BJ (cell line): ENCODE data around the gene ZNF638. TPM values are rescaled to one million over a fixed set of nuclear protein-coding genes. Genes with fewer than 3 reads are reported as not detected.
"Not testable (repeated sequence)": the region's sequence is repeated elsewhere in the genome, so short reads cannot be mapped to it uniquely, and the experiment has no call there.

Experiments
- CTCF ChIA-PET: fragments of 350-600 bp; formaldehyde crosslinking; extraction: SDS; loops from one replicate; lab custom pipeline; 2021; ENCODE audit warnings: antibody characterized with exemption, inconsistent platforms; lab: Yijun Ruan, JAX
- POLR2A ChIA-PET: fragments of 300-600 bp; sonication (Branson Sonifier 250); formaldehyde crosslinking; extraction: SDS; loops from one replicate; lab custom pipeline; 2021; ENCODE audit warnings: antibody characterized with exemption; lab: Charles Lee
- DNase-seq: peaks from one replicate; pipeline ENCODE4 v3.0.0-alpha.2; 2011; ENCODE audit warnings: low read depth
- H3K27me3 ChIP-seq: 2 replicates; pipeline ENCODE4 v1.6.0; 2011; ENCODE audit warnings: low read length; ENCODE audit not compliant: control insufficient read depth, insufficient read depth
- H3K36me3 ChIP-seq: 2 replicates; pipeline ENCODE4 v1.5.1; 2011; ENCODE audit warnings: low read length; ENCODE audit not compliant: control insufficient read depth, insufficient read depth
- H3K4me3 ChIP-seq: 2 replicates; pipeline ENCODE4 v1.5.1; 2011; ENCODE audit warnings: low read depth, mild to moderate bottlenecking, control low read depth, low read length
- polyA plus RNA-seq: library from polyadenylated mRNA; depleted of rRNA; stranded (reverse); fragments of >200 nt; gene quantifications from 2 replicates; pipeline ENCODE4 v1.2.3, GENCODE V29; 2011
- TF ChIP-seq, protein P1 (sequence below): IDR thresholded peaks from 2 replicates; pipeline ENCODE4 v1.5.1; 2011; ENCODE audit warnings: low read depth, mild to moderate bottlenecking, control low read depth, inconsistent platforms, low read length, moderate library complexity; ENCODE audit not compliant: insufficient read depth

The ZNF638 gene
- polyA plus RNA-seq, 1 experiment, result 44.8 TPM

DNA sequence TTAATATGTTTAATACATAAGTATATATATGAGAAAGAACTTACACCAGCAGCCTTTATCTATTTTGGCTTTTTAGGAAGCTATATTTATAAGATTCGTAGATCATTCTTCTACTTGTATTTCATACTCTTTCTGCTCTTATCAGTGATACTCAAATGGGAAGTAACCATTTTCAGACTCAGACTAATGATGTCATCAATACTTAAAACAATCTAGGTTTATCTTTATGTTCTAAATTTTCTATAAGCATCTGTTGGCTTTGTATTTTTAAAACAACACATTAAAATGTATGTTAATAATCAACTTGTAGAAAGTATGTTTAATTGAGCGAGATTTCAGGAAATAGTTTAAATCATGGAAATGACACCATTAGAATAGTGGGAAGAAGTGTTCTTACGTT lies 70.8 kb downstream of the ZNF638 start:
- ChIA-PET POLR2A (no interaction called here), CTCF (no interaction called here)
- peaks cover 7% of the 10 kb centered on the region for H3K36me3 ChIP-seq
- TF ChIP-seq, protein P1, sequence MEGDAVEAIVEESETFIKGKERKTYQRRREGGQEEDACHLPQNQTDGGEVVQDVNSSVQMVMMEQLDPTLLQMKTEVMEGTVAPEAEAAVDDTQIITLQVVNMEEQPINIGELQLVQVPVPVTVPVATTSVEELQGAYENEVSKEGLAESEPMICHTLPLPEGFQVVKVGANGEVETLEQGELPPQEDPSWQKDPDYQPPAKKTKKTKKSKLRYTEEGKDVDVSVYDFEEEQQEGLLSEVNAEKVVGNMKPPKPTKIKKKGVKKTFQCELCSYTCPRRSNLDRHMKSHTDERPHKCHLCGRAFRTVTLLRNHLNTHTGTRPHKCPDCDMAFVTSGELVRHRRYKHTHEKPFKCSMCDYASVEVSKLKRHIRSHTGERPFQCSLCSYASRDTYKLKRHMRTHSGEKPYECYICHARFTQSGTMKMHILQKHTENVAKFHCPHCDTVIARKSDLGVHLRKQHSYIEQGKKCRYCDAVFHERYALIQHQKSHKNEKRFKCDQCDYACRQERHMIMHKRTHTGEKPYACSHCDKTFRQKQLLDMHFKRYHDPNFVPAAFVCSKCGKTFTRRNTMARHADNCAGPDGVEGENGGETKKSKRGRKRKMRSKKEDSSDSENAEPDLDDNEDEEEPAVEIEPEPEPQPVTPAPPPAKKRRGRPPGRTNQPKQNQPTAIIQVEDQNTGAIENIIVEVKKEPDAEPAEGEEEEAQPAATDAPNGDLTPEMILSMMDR, result no peak
- H3K27me3 ChIP-seq, result no peaks in the 10 kb centered on the region
- H3K4me3 ChIP-seq, result no peak overlapping the region
- DNase-seq, result no peak

DNA sequence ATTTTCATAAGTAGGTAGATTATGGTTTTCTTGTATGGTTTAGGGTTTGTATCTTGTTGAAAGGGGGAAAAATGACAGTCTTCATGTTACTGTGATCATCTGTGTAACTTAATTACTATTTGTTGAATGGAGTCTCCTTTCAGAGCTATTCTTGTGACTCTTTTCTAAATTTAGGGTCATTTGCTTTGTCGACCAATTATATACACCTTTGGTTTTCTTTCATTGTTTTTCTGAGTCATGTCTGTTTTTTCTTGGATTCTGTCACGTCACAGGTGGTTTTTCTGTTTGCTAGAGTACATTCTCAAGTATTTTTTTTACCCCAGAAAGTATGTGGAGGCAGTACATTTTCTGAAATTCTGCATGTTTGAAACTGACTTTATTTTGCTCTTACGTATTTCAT lies 78.0 kb downstream of the ZNF638 start:
- Histone ChIP-seq H3K36me3 (peaks cover 3% of the 10 kb centered on the region), H3K27me3 (no peaks in the 10 kb centered on the region), H3K4me3 (no peak overlapping the region)
- POLR2A ChIA-PET, result no interaction called here
- no peak for DNase-seq
- TF ChIP-seq, protein P1, result no peak
- CTCF ChIA-PET, result no interaction called here

DNA sequence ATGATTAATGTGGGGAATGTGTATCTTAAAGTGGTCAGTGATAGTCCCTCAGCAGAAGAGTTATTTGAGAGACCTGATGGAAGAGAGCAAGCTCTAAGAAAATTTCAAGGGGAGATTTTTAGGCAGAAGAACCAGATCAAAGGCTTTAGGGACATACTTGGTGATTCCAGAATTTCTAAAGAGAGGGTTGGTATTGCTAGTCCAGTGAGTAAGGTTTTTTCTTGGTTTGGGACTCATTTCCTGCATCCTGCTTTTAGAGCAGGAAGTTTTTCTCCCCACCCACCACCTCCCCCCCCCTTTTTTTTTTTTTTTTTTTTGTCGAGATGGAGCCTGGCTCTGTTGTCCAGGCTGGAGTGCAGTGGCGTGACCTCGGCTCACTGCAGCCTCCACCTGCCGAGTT lies 79.1 kb downstream of the ZNF638 start:
- CTCF ChIA-PET, result no interaction called here
- no peak for DNase-seq
- TF ChIP-seq, protein P1, result no peak
- H3K27me3 ChIP-seq, result no peaks in the 10 kb centered on the region
- POLR2A ChIA-PET, result no interaction called here
- peaks cover 2% of the 10 kb centered on the region; the same call in 1 of the 2 replicates for H3K36me3 ChIP-seq
- H3K4me3 ChIP-seq, result no peak overlapping the region

DNA sequence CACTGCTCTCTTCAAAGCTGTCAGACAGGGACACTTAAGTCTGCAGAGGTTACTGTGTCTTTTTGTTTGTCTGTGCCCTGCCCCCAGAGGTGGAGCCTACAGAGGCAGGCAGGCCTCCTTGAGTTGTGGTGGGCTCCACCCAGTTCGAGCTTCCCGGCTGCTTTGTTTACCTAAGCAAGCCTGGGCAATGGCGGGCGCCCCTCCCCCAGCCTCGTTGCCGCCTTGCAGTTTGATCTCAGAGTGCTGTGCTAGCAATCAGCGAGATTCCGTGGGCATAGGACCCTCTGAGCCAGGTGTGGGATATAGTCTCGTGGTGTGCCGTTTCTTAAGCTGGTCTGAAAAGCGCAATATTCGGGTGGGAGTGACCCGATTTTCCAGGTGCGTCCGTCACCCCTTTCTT lies 85.3 kb downstream of the ZNF638 start:
- H3K4me3 ChIP-seq, H3K36me3 ChIP-seq, CTCF ChIA-PET, POLR2A ChIA-PET, DNase-seq, H3K27me3 ChIP-seq: not testable (repeated sequence)

DNA sequence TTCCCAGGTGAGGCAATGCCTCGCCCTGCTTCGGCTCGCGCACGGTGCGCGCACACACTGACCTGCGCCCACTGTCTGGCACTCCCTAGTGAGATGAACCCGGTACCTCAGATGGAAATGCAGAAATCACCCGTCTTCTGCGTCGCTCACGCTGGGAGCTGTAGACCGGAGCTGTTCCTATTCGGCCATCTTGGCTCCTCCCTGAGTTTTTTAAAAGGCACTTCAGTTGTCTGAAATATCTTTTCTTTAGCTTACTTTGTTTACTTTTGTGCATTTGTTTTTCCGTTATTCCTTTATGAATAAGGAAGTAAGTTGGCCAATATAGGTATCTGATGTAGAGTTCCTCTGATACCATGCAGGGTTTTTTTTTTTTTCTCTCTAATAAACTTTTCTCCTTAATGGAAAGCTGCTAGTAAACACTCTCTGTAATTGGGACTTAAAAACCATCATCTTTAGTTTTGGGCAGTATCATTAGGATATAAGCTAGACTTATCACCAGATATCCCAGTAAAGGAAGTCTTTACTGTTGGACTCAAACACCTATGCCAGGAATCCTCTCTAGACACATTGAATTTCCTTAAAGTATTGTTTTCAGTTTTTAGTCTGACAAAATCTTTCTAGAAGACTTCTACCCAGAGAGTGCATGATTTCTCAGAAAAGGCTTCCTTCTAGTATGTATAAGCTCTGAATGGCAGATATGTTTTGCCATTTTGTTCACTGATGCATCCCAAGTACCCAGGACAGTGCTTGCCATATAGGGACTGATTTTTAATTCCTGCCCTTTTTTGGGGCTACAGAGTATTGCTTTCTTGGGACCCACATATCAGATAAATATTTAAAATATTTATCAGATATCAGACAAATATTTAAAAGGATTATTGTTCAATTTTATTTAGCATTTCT lies 86.0 kb downstream of the ZNF638 start:
- Histone ChIP-seq H3K4me3 (no peak overlapping the region), H3K36me3 (no peaks in the 10 kb centered on the region), H3K27me3 (no peaks in the 10 kb centered on the region)
- CTCF ChIA-PET, result interaction anchor here (1.1 kb wide), 1 partner anchor 45 kb away, joined by 4 read pairs; no protein-coding TSS in a partner anchor
- POLR2A ChIA-PET, result interaction anchor here (0.6 kb wide), 1 partner anchor 19 kb away, joined by 4 read pairs; no protein-coding TSS in a partner anchor
- DNase-seq, result no peak
- TF ChIP-seq, protein P1, result no peak
